HCT116 (cell line): ENCODE data around the gene LRBA. TPM values are rescaled to one million over a fixed set of nuclear protein-coding genes. Genes with fewer than 3 reads are reported as not detected.

Source experiments
- ATAC-seq: fragments of 200-7000 bp; cut with Tn5 transposase; 2 replicates; pipeline ENCODE4 v1.9.1; 2020; ENCODE audit warnings: mild to moderate bottlenecking, moderate library complexity
- BruUV-seq: library from RNA; stranded (reverse); fragments of 400-500 nt; replicated peaks from 2 replicates; lab custom pipeline; 2021; lab: Mats Ljungman, UMichigan
- CTCF ChIA-PET: fragments of 300-600 bp; sonication (Branson Sonifier 250); formaldehyde crosslinking; loops from one replicate; lab custom pipeline; 2021; ENCODE audit warnings: antibody characterized with exemption; lab: Charles Lee
- POLR2A ChIA-PET: fragments of 300-600, 350-600 bp; sonication (Branson Sonifier 250); formaldehyde crosslinking; loops from one replicate; lab custom pipeline; 2021; ENCODE audit warnings: antibody characterized with exemption; lab: Charles Lee
- RAD21 ChIA-PET, 2 experiments: fragments of 300-600 bp; sonication (Branson Sonifier 250); formaldehyde crosslinking; loops; one replicate each; lab custom pipeline; 2023; ENCODE audit warnings: low total read pairs in 2 of 2; ENCODE audit not compliant: uncharacterized antibody in 2 of 2, unreplicated experiment in 2 of 2, low non-redundant PET in 1 of 2; lab: Charles Lee
- DNase-seq: peaks from one replicate; pipeline ENCODE4 v3.0.0-alpha.2; 2010; ENCODE audit warnings: low read depth, low spot score
- H2AFZ ChIP-seq: fragments of 200-600 bp; shearing (Covaris generic), sonication (generic); 2 replicates; pipeline ENCODE4 v1.6.1; 2017; ENCODE audit warnings: low read depth, mixed run types, mixed read lengths, antibody characterized with exemption, low read length; ENCODE audit not compliant: poor library complexity, severe bottlenecking
- H3K27ac ChIP-seq: 2 replicates; pipeline ENCODE4 v1.5.1; 2012; ENCODE audit warnings: low read depth, low read length
- H3K27me3 ChIP-seq: fragments of 200-600 bp; sonication (generic); 2 replicates; pipeline ENCODE4 v1.6.1; 2016; ENCODE audit warnings: mixed run types, low read length, mixed read lengths; ENCODE audit not compliant: insufficient read depth
- H3K36me3 ChIP-seq, 2 experiments: fragments of 200-500 bp in 1 of 2; fragments of 200-600 bp in 1 of 2; sonication (Bioruptor generic) in 1 of 2; sonication (generic) in 1 of 2; 2 replicates each; pipeline versions ENCODE4 v1.5.1 to v1.6.1; 2014 to 2016; ENCODE audit warnings: low read length in 2 of 2, inconsistent platforms in 1 of 2, mixed read lengths in 1 of 2, mixed run types in 1 of 2; ENCODE audit not compliant: insufficient read depth in 2 of 2, control insufficient read depth in 1 of 2
- H3K4me1 ChIP-seq, 2 experiments: fragments of 200-600 bp in 1 of 2; sonication (generic) in 1 of 2; 2 replicates each; pipeline versions ENCODE4 v1.5.1 to v1.6.1; 2012 to 2017; ENCODE audit warnings: low read length in 2 of 2, inconsistent platforms in 1 of 2, mild to moderate bottlenecking in 1 of 2, mixed read lengths in 1 of 2, mixed run types in 1 of 2, moderate library complexity in 1 of 2; ENCODE audit not compliant: insufficient read depth in 2 of 2, control insufficient read depth in 1 of 2
- H3K4me2 ChIP-seq: fragments of 200-600 bp; sonication (generic); 2 replicates; pipeline ENCODE4 v1.6.1; 2017; ENCODE audit warnings: mixed run types, low read length, mixed read lengths
- H3K4me3 ChIP-seq, 2 experiments: fragments of 200-600 bp in 1 of 2; sonication (generic) in 1 of 2; replicated peaks in 1 of 2; 2 replicates each; pipeline ENCODE4 v1.5.1; 2011 to 2016; ENCODE audit warnings: low read length in 2 of 2, control low read depth in 1 of 2, low read depth in 1 of 2, mild to moderate bottlenecking in 1 of 2, mixed read lengths in 1 of 2, mixed run types in 1 of 2
- H3K79me2 ChIP-seq: fragments of 200-600 bp; sonication (generic); 2 replicates; pipeline ENCODE4 v1.6.1; 2017; ENCODE audit warnings: mild to moderate bottlenecking, mixed run types, low read length, moderate library complexity, mixed read lengths; ENCODE audit not compliant: insufficient read depth
- H3K9ac ChIP-seq: fragments of 200-600 bp; sonication (generic); 2 replicates; pipeline ENCODE4 v1.6.1; 2016; ENCODE audit warnings: low read length, mixed read lengths
- H3K9me2 ChIP-seq: fragments of 200-600 bp; sonication (generic), shearing (Covaris generic); 2 replicates; pipeline ENCODE4 v1.6.1; 2017; ENCODE audit warnings: mixed run types, mild to moderate bottlenecking, moderate library complexity; ENCODE audit not compliant: insufficient read depth
- H3K9me3 ChIP-seq, 2 experiments: fragments of 200-500 bp in 1 of 2; fragments of 200-600 bp in 1 of 2; sonication (Bioruptor generic) in 1 of 2; sonication (generic) in 1 of 2; 2 replicates each; pipeline ENCODE4 v1.6.1; 2014 to 2017; ENCODE audit warnings: low read length in 2 of 2, mixed read lengths in 2 of 2, inconsistent platforms in 1 of 2, low read depth in 1 of 2, mild to moderate bottlenecking in 1 of 2, mixed run types in 1 of 2, moderate library complexity in 1 of 2; ENCODE audit not compliant: control insufficient read depth in 1 of 2, insufficient read depth in 1 of 2
- H4K20me1 ChIP-seq: fragments of 200-600 bp; sonication (generic), shearing (Covaris generic); 2 replicates; pipeline ENCODE4 v1.6.1; 2017; ENCODE audit warnings: mixed run types, mild to moderate bottlenecking, moderate library complexity; ENCODE audit not compliant: insufficient read depth
- ATF3 ChIP-seq: IDR thresholded peaks from 2 replicates; pipeline ENCODE4 v1.6.1; 2012
- CBX3 ChIP-seq: IDR thresholded peaks from 2 replicates; pipeline ENCODE4 v1.6.1; 2012; ENCODE audit warnings: low read depth
- CEBPB ChIP-seq: IDR thresholded peaks from 2 replicates; pipeline ENCODE4 v1.6.1; 2012; ENCODE audit warnings: low read depth
- CTCF ChIP-seq, 3 experiments: fragments of 200-600 bp in 1 of 3; sonication (generic) in 1 of 3; IDR thresholded peaks in 2 of 3; conservative IDR thresholded peaks in 1 of 3; 2 replicates each; pipeline ENCODE4 v1.5.1; 2012 to 2017; ENCODE audit warnings: low read depth in 2 of 3, low read length in 2 of 3, antibody characterized with exemption in 1 of 3, borderline replicate concordance in 1 of 3, control low read depth in 1 of 3, mild to moderate bottlenecking in 1 of 3, mixed read lengths in 1 of 3, mixed run types in 1 of 3, moderate library complexity in 1 of 3; ENCODE audit not compliant: insufficient read depth in 1 of 3
- ELF1 ChIP-seq: IDR thresholded peaks from 2 replicates; pipeline ENCODE4 v1.6.1; 2012; ENCODE audit warnings: low read depth, borderline replicate concordance
- EZH2 ChIP-seq: fragments of 200-600 bp; sonication (generic); IDR thresholded peaks from 2 replicates; pipeline ENCODE4 v1.6.1; 2017; ENCODE audit warnings: antibody characterized with exemption, mixed run types
- EZH2phosphoT487 ChIP-seq: fragments of 200-600 bp; IDR thresholded peaks from 2 replicates; pipeline ENCODE4 v1.6.1; 2018; ENCODE audit warnings: antibody characterized with exemption, borderline replicate concordance
- JUND ChIP-seq: IDR thresholded peaks from 2 replicates; pipeline ENCODE4 v1.6.1; 2012
- MAX ChIP-seq: IDR thresholded peaks from 2 replicates; pipeline ENCODE4 v1.6.1; 2012
- POLR2A ChIP-seq: IDR thresholded peaks from 2 replicates; pipeline ENCODE4 v1.7.0; 2011; ENCODE audit warnings: borderline replicate concordance; ENCODE audit not compliant: insufficient read depth, insufficient read length; ENCODE audit errors: extremely low read depth
- RAD21 ChIP-seq: IDR thresholded peaks from 2 replicates; pipeline ENCODE4 v1.6.1; 2012; ENCODE audit warnings: low read depth, mild to moderate bottlenecking
- REST ChIP-seq: IDR thresholded peaks from 2 replicates; pipeline ENCODE4 v1.6.1; 2012; ENCODE audit warnings: low read depth
- SIN3A ChIP-seq: IDR thresholded peaks from 2 replicates; pipeline ENCODE4 v1.6.1; 2012; ENCODE audit warnings: low read depth
- SP1 ChIP-seq: IDR thresholded peaks from 2 replicates; pipeline ENCODE4 v1.6.1; 2012; ENCODE audit warnings: low read depth
- TCF7L2 ChIP-seq: IDR thresholded peaks from 2 replicates; pipeline ENCODE4 v1.7.0; 2011; ENCODE audit warnings: borderline replicate concordance, inconsistent platforms; ENCODE audit not compliant: insufficient read depth, insufficient read length; ENCODE audit errors: extremely low read depth
- YY1 ChIP-seq: IDR thresholded peaks from 2 replicates; pipeline ENCODE4 v1.6.1; 2011; ENCODE audit warnings: low read length, low read depth, moderate library complexity, mild to moderate bottlenecking; ENCODE audit not compliant: insufficient replicate concordance; ENCODE audit errors: extremely low read depth
- ZBTB33 ChIP-seq: IDR thresholded peaks from 2 replicates; pipeline ENCODE4 v1.6.1; 2011; ENCODE audit warnings: mild to moderate bottlenecking, low read length, moderate library complexity; ENCODE audit not compliant: insufficient replicate concordance; ENCODE audit errors: extremely low read depth
- ZFX ChIP-seq: fragments of 450-650 bp; IDR thresholded peaks from 2 replicates; pipeline ENCODE4 v1.6.1; 2017
- ZNF274 ChIP-seq: fragments of 200-500 bp; sonication (Bioruptor generic); IDR thresholded peaks from 2 replicates; pipeline ENCODE4 v1.6.1; 2014; ENCODE audit warnings: mild to moderate bottlenecking, low read depth, low read length, inconsistent platforms
- intact Hi-C: fragments of 100-400 bp; cut with micrococcal nuclease; formaldehyde crosslinking; loops from 2 replicates; pipeline ENCODE4 v1.10.0; 2022
- total RNA-seq: library from RNA; stranded (reverse); gene quantifications from one replicate; pipeline ENCODE4 v1.2.1, GENCODE V29; 2021; ENCODE audit not compliant: unreplicated experiment

LRBA gene
- total RNA-seq, 1 experiment from 2014 or later = 79.8 TPM

- Histone ChIP-seq H3K9ac (no peak overlapping the region), H3K9me3 (no peaks in the 10 kb centered on the region), H3K4me3 (no peak overlapping the region), H2AFZ (no peak overlapping the region), H3K4me1 (no peaks in the 10 kb centered on the region), H3K27ac (no peak overlapping the region), H3K36me3 (no peaks in the 10 kb centered on the region), H3K4me2 (no peak overlapping the region), H3K79me2 (no peaks in the 10 kb centered on the region), H3K27me3 (no peaks in the 10 kb centered on the region), H4K20me1 (no peaks in the 10 kb centered on the region; the same call in 1 of the 2 replicates), H3K9me2 (no peaks in the 10 kb centered on the region)
- ChIA-PET POLR2A (no interaction called here), RAD21 (no interaction called here), CTCF (interaction anchor here (0.7 kb wide), 1 partner anchor 73 kb away, joined by 4 read pairs; no protein-coding TSS in a partner anchor)
- ATAC-seq = no peak
- intact Hi-C loops = no loop called here
- TF ChIP-seq ZBTB33 (no peak), REST (no peak), ELF1 (no peak), JUND (no peak), SIN3A (no peak), ZNF274 (no peak), CBX3 (no peak), ZFX (no peak), YY1 (no peak), POLR2A (no peak), TCF7L2 (no peak), CTCF (IDR thresholded peaks at IDR 0.05 in 2 of 3, conservative IDR thresholded peaks at IDR 0.05 in 1 of 3; ENCODE audit: borderline replicate concordance in 1 of 3, insufficient read depth in 1 of 3, low read depth in 2 of 3, low read length in 2 of 3) (no peak), SP1 (no peak), RAD21 (no peak), MAX (no peak), EZH2 (no peak), ATF3 (no peak), EZH2phosphoT487 (no peak), CEBPB (no peak)
- DNase-seq = no peak
- BruUV-seq = no TSS peak
Measured at GRCh38 chr4:150648123-150648522, 367.0 kb downstream of the LRBA start.
